ENCODE data around the gene DSG1.
"Not testable (repeated sequence)": the region's sequence is repeated elsewhere in the genome, so short reads cannot be mapped to it uniquely, and the experiment has no call there.

Gene DSG1

DNA sequence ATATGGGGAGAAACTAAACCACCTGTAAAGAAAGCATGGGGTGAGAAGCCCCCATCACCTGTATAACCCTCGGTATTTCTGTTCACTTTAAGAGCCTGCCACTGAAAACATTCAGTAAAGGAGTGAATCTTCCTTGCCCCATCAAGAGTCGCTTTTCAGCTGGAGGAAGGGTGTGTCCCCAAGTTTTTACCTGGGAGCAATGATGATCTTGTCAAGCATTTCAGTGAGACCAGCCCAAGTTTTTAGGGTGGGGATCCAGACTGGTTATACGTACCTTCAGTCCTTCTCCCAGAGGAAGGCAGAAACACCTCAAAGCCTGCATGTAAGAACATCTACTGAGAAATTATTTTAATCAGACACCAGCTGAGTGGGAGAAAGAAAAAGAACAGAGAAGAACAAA lies at the start of gene DSG1:
Gene DSG1 (plus strand): TSS at position 301 of the 400 bp plus-strand sequence. CDS start 141 bp downstream, outside the sequence.
- DNase-seq (ENCODE audit: low read depth) = no peak

DNA sequence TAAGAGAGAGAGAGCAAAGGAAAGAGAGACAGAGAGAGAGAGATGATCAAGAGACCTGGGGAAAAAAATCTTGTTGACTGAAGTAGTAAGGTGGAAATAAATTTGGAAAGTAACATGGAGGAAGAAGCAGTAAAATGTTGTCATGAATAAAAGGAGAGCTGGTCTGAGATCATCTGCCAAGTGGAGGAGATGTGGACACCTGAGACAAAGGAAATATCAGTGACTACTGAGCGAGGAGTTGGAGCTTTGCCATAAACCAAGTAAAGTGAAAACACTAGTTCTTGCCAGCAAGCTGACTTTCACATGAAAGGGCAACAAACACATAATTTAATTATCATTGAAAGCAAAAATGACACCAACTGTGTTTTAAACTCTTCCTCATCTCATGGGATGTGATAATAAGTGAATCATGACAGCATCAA lies 49.0 kb upstream of the DSG1 start:
- DNase-seq (ENCODE audit: low read depth) = no peak

DNA sequence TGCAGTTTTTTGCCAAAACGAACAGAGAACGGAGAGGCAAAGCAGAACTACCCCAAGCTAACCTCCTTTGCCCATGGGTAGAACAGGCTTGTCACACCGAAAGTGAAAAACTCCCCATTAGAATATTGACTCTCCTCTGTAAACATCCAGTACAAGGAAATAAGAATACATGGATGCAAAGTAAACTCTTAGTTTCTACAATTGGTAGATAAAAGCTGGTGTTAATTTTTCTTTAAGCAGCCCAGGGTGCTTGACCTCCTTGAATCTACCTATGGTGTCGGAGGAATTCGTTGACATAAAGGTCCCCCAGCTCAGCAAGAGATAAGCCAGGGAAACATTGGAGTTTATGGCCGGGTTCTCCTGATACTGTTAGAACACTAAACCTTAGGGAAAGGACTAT lies 48.4 kb upstream of the DSG1 start:
- no peak for DNase-seq (ENCODE audit: low read depth)

DNA sequence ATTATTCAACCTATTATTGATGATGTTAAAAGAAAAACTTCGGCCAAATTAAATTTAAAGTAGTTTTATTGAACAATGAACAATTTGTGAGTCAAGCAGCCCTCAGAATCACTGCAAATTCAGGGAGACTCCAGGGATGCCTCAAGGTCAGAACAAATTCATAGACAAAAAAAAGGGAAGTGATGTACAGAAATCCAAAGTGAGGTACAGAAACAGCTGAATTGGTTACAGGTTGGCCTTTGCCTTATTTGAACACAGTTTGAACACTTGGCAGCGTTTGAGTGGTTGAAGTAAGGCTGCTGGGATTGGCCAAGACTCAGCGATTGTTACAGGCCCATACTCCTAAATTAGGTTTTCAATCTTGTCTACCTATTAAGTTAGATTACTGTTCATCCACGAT lies 47.4 kb upstream of the DSG1 start:
- no peak for DNase-seq (ENCODE audit: low read depth)

DNA sequence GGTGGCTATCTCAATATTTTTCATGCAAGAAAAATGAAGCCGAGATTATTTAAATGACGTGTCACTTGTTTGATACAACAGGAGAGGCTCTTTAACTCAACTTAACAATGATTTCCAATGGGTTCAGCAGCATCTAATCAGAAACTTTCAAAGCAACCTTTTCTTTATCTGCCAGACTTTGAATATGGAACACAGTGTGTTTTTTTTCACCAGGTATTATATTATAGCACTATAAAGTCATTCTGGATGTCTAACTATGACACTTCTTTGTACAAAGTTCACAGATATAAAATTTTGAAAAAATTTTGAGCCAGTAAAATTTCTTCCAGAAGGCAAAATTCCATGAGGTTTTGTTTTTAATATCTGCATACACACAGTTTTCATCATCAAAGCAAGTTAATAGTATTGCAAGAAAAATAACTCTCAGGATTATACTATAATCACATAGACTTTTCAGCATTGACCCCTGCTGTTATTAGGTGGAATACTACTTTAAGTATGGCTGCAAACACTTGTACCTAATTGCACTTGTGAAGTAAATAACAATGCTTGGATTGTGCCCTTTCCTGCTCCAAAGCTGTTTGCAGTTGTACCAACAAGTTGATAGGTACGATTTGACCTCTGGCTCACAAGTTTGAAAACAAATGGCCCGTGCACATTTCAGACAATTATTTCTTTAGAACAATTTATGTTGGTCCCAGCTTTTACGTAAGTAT lies 44.0 kb upstream of the DSG1 start:
- DNase-seq (ENCODE audit: low read depth) = no peak

DNA sequence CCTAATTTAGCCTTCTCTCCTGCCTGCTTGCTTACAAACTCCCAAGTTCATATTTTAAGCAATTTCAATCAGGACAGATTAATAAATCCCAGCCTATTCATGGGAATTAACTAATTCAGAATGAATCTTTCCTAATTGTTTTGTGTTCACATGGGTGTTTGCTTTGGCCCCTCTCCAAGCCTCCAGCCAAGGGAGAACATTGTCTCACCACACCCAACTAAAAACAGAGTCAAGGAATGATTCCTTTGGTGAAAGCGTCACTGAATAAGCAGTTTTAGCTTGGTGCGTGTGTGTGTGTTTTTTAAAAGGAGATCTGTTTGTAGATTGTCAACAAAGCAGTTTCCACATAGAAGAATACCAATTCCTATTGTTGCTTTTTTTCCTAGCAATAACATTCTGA lies 43.0 kb upstream of the DSG1 start:
- DNase-seq (ENCODE audit: low read depth) = no peak

DNA sequence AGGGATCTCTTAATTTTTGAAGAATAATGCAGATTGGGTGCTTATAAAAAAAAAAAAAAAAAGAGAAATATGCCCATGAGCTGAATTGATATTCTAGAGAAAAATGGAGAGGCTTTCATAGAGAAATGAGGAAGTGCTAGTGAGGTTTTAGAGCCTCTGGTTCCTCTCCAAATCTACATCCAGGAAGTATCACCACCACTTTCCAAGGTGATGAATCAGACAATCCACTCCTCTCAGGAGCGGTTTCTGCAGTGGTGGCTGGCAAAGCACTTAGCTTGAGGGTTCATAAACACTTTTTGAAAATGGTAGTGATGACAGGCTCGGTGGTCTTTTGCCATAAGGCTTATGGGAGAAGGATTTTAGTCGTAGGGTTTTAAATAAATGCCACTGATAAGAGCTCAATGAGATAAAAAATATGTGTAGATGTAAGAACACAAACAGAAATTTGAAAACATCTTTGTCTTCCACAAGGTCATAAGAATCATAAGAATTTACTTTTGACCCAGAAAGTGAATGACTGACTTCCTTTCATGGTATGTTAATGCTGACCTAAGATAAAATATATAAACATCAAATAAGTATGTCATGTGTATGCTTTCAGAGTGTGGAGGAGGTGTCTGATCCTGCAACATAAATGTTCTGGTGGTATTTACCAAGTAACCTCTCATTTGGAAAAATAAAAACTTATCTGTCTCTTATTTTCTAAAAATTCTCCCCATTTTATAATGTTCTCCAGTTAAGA lies 42.1 kb upstream of the DSG1 start:
- DNase-seq (ENCODE audit: low read depth) = no peak

DNA sequence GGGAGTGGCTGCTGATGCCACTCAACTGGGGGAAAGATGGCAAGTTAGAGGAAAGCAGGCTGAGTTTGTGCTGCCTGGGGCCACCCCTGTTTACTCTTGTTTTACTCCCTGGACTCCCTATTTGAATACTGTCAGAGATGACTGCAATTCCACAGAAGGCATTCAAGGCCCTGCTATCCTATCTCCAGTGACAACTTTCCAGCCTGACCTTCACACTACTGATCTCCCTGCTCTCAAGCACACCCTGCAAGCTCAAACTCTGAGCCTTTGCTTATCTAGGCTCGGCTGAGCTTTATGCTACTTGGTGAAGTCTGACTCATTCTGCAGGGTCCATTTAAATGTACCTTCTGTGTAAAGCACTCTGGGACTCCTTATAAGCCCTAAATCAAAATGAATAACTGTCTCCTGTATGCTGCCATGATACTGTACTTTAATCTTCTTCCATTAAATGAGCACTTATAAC lies 39.3 kb upstream of the DSG1 start:
- no peak for DNase-seq (ENCODE audit: low read depth)

DNA sequence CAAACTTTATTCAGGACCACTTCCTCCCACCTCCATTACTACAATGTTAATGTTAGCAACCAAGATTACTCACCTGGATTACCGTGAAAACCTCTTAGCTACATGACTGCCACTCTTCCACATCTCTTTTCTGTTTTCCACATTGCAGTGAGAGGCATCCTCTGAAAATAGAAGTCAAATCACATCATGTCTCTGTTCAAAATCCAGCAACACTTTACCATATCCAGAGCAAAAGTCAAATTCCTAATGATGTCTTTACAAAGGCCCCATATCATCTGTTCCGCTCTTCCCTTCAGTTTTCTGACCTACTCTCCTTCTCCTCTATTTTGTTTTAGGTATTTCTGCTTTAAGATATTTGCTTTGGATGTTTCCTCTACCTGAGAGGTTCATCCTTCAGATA lies 37.5 kb upstream of the DSG1 start:
- DNase-seq (ENCODE audit: low read depth) = no peak

DNA sequence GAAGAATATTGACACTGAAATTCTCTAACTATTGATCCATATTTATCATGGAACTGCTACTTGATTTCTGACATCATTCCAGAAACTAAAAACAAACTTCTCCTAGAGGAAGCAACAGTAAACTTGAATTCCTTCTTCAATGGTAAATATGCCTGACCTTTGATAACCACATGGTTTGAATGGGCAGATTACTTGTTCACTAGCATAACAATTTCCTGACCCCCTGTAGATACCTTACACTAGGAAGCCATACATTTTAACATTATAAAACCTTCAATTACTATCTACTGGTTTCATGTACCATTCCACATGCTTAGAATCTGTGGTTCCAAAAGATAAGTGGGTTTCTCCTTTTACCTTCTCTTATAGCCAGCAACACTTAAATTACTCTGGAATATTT lies 36.5 kb upstream of the DSG1 start:
- DNase-seq (ENCODE audit: low read depth) = no peak

DNA sequence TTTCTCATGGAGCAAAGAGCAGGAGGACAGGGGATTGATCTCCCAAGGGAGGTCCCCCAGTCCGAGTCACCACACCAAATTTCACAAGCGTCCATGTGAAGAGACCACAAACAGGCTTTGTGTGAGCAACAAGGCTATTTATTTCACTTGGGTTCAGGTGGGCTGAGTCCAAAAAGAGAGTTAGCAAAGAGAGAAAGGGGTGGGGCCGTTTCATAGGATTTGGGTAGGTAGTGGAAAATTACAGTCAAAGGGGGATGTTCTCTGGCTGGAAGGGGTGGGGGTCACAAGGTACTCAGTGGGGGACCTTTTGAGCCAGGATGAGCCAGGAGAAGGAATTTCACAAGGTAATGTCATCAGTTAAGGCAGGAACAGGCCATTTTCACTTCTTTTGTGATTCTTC lies 28.5 kb upstream of the DSG1 start:
- DNase-seq (ENCODE audit: low read depth) = not testable (repeated sequence)

DNA sequence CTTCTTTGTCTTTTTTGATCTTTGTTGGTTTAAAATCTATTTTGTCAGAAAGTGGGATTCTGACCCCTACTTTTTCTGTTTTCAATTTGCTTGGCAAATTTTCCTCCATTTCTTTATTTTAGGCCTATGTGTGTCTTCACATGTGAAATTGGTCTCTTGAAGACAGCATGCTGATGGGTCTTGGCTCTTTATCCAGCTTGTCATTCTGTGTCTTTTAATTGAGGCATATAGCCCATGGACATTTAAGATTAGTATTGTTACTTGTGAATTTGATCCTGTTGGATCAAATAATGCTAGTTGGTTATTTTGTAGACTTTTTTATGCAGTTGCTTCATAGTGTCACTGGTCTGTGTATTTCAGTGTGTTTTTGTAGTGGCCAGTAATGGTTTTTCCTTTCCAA lies 26.3 kb upstream of the DSG1 start:
- DNase-seq (ENCODE audit: low read depth) = no peak

DNA sequence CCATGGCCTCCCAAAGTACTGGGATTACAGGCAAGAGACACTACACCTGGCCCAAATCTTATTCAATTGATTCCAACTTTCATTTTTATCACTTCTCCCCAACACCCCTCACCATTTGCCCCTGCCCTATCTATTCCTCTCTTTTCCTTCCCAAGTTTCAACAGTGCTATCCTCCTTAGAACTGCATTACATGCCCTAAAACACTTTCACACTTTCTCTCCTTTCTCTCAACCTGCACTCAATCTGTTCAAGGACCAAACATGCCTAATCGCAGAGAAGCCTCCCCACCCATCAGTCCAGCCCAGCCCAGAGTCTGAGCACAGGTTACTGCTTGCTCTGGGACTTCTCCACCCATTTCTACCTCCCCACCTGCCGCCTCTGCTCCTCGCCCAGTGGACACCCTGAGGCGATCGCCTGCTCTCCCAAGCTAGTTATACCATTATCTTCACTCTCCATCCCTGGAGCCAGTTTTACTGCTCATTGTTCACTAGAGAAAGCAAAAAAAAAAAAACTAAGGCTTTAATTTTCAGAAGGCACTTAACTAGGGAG lies 23.7 kb upstream of the DSG1 start:
- no peak for DNase-seq (ENCODE audit: low read depth)

DNA sequence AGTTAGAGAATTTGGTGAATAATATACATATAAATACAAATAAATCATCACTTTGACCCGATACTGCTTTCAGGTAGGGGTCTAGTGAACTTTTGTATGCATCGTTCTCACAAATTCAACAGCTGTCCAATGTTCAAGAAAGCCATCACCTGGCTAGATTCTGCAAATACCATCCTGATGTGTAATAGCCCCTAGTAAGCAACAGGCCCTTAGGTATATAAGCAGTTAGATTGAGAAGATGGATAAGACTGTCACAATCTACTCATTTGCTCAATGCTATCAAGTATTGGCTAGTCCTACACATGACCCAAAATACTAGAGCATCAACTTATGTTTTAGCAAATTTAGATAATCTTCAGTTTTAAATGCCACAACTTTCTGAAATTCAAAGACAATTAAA lies 20.7 kb upstream of the DSG1 start:
- no peak for DNase-seq (ENCODE audit: low read depth)

DNA sequence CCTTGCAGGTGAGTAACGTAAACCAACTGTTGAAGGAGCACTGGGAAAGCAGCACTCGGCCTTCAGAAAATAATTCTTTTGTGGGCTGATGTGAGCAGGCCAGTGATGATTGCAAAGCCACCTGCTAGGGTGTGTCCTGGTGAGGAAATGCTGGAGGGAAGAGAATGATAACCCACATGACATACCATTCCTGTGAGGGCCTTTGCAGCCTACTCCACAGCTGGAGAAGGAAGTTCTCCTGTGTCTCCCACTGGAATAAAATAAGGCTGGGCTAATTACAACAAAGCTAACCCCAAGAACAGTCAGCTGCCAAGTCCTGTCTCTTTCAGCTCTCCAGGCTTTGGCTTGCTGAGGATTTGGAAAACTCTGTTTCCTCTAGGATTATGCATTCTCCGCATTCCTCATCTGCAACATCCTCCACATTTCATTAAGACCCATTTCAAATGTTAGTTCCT lies 16.7 kb upstream of the DSG1 start:
- no peak for DNase-seq (ENCODE audit: low read depth)

DNA sequence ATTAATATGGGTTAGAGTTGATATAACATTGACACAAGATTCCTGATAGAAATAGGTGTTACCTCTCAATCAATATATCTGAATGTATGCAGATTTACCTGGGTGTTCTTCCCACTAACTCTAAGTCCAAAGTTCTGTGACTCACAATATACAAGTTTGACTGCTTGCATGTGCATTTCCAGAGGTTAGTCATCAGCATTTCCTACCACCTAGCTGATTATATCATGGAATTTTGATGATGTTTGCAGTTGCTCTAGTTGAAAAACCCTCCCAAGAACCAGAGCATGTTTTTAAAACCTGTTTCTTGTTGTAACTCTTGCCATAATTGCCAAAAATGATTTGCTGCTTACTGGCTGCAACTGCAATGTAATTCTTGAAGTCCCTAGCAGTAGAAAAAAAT lies 15.0 kb upstream of the DSG1 start:
- DNase-seq (ENCODE audit: low read depth) = no peak

DNA sequence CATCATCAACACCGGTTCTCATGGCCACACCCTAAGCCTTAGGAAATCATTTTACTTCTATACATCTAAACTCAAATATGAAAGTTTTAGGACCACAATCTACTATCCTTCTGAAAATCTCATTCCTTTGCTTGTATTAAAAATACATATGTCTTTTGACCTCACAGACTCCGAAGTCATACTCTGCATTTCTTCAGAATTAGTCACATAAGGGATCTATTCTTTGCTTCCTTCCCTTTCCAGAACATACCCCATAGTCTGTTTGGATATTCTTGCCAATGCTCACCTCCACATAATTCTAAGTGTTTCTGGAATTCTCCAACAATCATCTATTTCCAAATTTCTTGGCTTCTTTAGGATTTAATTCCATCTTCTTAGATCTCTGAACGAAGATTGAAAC lies 14.2 kb upstream of the DSG1 start:
- no peak for DNase-seq (ENCODE audit: low read depth)

DNA sequence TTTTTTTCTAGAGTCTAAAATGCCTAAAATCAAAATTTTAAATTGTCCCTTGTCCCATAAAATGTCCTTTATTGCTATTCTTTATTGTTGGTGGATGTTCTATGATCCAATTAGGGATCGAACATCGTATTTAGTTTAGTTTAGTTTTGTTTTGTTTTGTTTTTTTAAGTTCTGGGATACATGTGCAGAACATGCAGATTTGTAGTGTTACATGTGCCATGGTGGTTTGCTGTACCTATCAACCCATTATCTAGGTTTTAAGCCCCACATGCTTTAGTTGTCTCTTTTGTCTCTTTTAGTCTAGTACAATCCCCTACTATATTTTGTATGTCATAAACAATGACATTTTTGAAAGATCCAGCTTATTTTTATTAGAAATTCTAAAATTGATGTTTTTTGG lies 8.8 kb upstream of the DSG1 start:
- DNase-seq (ENCODE audit: low read depth) = no peak

DNA sequence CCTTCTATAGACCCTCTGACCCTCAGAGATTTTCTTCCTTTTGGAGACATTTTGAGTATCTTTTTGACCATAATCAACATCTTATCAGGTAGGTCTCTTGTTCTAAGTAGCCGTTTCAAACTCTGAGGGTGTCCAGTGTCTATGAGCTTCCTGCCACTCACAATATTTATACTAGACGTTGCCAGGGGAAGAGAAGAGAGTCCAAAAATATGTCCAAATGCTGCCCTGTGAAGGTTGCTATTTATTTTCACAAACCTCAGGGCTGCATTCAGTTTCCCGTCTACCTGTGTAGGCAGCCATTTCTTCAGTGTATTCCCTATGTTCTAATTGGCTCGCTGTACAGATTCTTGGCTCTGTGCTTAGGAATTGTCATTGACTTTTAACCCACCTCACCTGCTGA lies 986 bp upstream of the DSG1 start:
- DNase-seq (ENCODE audit: low read depth) = no peak

DNA sequence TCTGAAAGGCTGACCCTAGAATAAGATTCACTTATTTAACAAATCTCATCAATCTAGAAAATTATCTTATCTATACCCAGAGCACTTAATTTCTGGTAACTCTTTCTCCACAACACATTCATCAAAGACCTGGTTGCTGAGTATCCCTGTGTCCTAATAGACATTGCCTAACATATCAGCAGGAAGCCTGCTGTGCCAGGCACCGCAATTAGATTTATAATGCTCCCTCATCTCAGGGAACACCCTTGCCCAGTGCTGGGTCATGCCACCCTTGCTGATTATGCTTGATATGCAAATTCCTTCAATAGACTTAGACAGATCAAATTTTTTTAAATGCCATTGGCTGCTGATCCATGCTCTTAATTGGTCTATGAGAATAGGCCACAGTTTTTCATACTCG lies 3.8 kb downstream of the DSG1 start:
- DNase-seq (ENCODE audit: low read depth) = no peak

DNA sequence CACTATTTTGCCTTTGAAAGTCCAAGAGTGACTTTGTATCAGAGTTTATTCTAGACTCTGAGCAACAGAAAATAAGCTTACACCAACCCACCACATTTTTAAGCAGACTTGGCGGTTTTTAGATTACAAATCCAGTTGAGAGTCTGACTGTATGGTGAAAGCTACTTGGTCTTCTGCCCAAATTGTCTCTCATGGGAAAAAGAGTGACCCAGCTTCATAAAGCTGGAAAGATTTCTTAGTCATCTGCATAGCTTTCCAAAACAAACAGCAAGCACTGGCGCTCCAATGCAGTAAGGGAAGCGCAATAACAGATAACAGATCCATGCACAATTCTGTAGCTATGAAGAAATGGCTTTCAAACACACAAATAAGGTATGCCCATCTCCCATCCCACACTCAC lies 7.1 kb downstream of the DSG1 start:
- no peak for DNase-seq (ENCODE audit: low read depth)

DNA sequence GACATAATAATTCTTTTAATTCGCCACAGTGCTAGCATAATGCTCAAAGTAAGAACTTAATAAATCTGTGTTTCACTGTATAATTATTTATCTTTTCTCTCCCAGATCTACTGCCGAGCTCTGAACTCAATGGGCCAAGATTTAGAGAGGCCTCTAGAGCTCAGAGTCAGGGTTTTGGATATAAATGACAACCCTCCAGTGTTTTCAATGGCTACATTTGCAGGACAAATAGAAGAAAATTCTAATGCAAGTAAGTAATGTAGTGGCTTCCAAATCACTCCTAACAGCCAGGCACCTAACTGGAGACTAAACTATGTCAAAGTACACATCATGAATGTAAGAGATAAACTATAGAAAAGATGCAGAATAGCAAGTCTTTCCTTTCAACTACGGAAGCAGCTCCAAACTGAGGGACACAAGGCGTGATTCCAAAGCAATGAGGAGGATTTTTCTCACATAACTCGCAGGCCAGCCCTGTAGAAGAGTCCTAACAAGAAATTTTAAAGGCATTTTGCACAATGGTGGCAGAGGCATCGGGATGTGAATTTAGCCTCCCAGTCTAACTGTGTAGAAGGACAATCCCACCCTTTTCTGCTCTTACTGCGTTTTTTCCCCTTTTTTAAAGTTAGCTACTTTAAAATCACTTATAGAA lies 12.0 kb downstream of the DSG1 start:
- no peak for DNase-seq (ENCODE audit: low read depth)

DNA sequence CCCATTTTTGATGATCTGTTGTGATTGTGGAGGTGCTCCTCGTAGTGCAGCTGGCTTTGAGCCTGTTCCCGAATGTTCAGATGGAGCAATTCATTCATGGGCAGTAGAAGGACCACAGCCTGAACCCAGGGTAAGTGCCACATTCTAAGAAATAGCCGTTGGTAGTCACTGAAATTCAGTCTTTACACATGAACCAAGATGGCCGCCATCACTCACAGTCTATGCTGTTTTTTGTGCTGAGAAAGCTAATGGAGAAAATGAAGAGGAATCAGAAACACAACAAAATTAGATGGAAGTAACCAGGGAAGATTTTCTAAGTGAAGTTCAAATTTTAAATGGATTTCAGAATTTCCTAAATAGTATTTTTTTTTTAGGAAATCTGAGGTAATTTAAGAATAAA lies 25.5 kb downstream of the DSG1 start:
- no peak for DNase-seq (ENCODE audit: low read depth)
